IMR-90 (cell line): ENCODE results near the gene MARCHF3. TPM values are rescaled to one million over a fixed set of nuclear protein-coding genes. Genes with fewer than 3 reads are reported as not detected.

Experiments used
- ATAC-seq: fragments of 200-7000 bp; cut with Tn5 transposase; 2 replicates; pipeline ENCODE4 v1.9.1; 2020; ENCODE audit warnings: low read depth, mild to moderate bottlenecking, moderate library complexity
- BruUV-seq: library from RNA; stranded (reverse); fragments of 400-500 nt; replicated peaks from 2 replicates; lab custom pipeline; 2021; lab: Mats Ljungman, UMichigan
- CTCF ChIA-PET: fragments of 300-600 bp; formaldehyde crosslinking; extraction: SDS; loops from one replicate; lab custom pipeline; 2021; ENCODE audit warnings: antibody characterized with exemption; lab: Yijun Ruan, JAX
- POLR2A ChIA-PET: fragments of 300-600 bp; sonication (Branson Sonifier 250); formaldehyde crosslinking; loops from one replicate; lab custom pipeline; 2022; ENCODE audit warnings: antibody characterized with exemption; ENCODE audit not compliant: unreplicated experiment; lab: Charles Lee
- DNase-seq: peaks from one replicate; pipeline ENCODE4 v3.0.0; 2013
- H2AFZ ChIP-seq: replicated peaks from 2 replicates; pipeline ENCODE3; 2013; ENCODE audit warnings: low read length, mild to moderate bottlenecking; ENCODE audit not compliant: poor library complexity
- H2AK5ac ChIP-seq: 2 replicates; pipeline ENCODE4 v1.6.1; 2013; ENCODE audit warnings: low read depth, low read length, inconsistent platforms
- H2AK9ac ChIP-seq: replicated peaks from 2 replicates; pipeline ENCODE3; 2013; ENCODE audit warnings: mild to moderate bottlenecking, low read depth, low read length, moderate library complexity; ENCODE audit not compliant: poor library complexity
- H2BK120ac ChIP-seq: 2 replicates; pipeline ENCODE4 v1.6.1; 2013; ENCODE audit warnings: low read depth, low read length, inconsistent platforms
- H2BK15ac ChIP-seq: 3 replicates; pipeline ENCODE4 v1.6.1; 2013; ENCODE audit warnings: low read depth, low read length, inconsistent platforms
- H2BK20ac ChIP-seq: 2 replicates; pipeline ENCODE4 v1.6.1; 2013; ENCODE audit warnings: low read depth, mild to moderate bottlenecking, inconsistent platforms, low read length, moderate library complexity
- H2BK5ac ChIP-seq: 2 replicates; pipeline ENCODE4 v1.6.1; 2013; ENCODE audit warnings: mild to moderate bottlenecking, low read depth, low read length, inconsistent platforms; ENCODE audit not compliant: poor library complexity, severe bottlenecking
- H3K14ac ChIP-seq: replicated peaks from 2 replicates; pipeline ENCODE4 v1.6.1; 2013; ENCODE audit warnings: low read depth, low read length, inconsistent platforms
- H3K18ac ChIP-seq: 2 replicates; pipeline ENCODE4 v1.6.1; 2013; ENCODE audit warnings: low read depth, low read length, control low read depth
- H3K23ac ChIP-seq: 2 replicates; pipeline ENCODE4 v1.6.1; 2013; ENCODE audit warnings: low read depth, low read length, inconsistent platforms
- H3K27ac ChIP-seq: 2 replicates; pipeline ENCODE4 v1.5.1; 2013; ENCODE audit warnings: mild to moderate bottlenecking, control low read depth, low read length; ENCODE audit not compliant: insufficient read depth
- H3K27me3 ChIP-seq: 2 replicates; pipeline ENCODE4 v1.6.1; 2013; ENCODE audit warnings: low read length; ENCODE audit not compliant: control insufficient read depth, insufficient read depth
- H3K36me3 ChIP-seq: 2 replicates; pipeline ENCODE4 v1.6.1; 2013; ENCODE audit warnings: low read length, mixed read lengths; ENCODE audit not compliant: control insufficient read depth, insufficient read depth
- H3K4ac ChIP-seq: 2 replicates; pipeline ENCODE4 v1.6.1; 2013; ENCODE audit warnings: low read depth, low read length, inconsistent platforms
- H3K4me1 ChIP-seq: 2 replicates; pipeline ENCODE4 v1.6.1; 2013; ENCODE audit warnings: low read length, mixed read lengths; ENCODE audit not compliant: control insufficient read depth, insufficient read depth
- H3K4me2 ChIP-seq: 2 replicates; pipeline ENCODE4 v1.6.1; 2013; ENCODE audit warnings: low read depth, mild to moderate bottlenecking, control low read depth, low read length, moderate library complexity
- H3K4me3 ChIP-seq: 2 replicates; pipeline ENCODE4 v1.5.1; 2013; ENCODE audit warnings: low read depth, mild to moderate bottlenecking, control low read depth, low read length, moderate library complexity; ENCODE audit not compliant: insufficient read depth
- H3K56ac ChIP-seq: 2 replicates; pipeline ENCODE4 v1.6.1; 2013; ENCODE audit warnings: low read length, inconsistent platforms; ENCODE audit not compliant: insufficient read depth; ENCODE audit errors: extremely low read depth
- H3K79me1 ChIP-seq, 2 experiments: 2 replicates each; pipeline ENCODE4 v1.6.1; 2013; ENCODE audit warnings: low read length in 2 of 2, inconsistent platforms in 1 of 2, low read depth in 1 of 2
- H3K9ac ChIP-seq: 2 replicates; pipeline ENCODE4 v1.6.1; 2013; ENCODE audit warnings: low read depth, low read length, control low read depth
- H3K9me1 ChIP-seq: 2 replicates; pipeline ENCODE4 v1.6.1; 2013; ENCODE audit warnings: low read length, inconsistent platforms; ENCODE audit not compliant: insufficient read depth
- H3K9me3 ChIP-seq: 2 replicates; pipeline ENCODE4 v1.6.1; 2013; ENCODE audit warnings: low read length; ENCODE audit not compliant: control insufficient read depth, insufficient read depth
- H4K20me1 ChIP-seq: 2 replicates; pipeline ENCODE4 v1.6.1; 2013; ENCODE audit warnings: low read length, inconsistent platforms; ENCODE audit not compliant: insufficient read depth
- H4K5ac ChIP-seq: 2 replicates; pipeline ENCODE4 v1.6.1; 2013; ENCODE audit warnings: mild to moderate bottlenecking, low read depth, low read length, control low read depth
- H4K8ac ChIP-seq, 2 experiments: 2 replicates each; pipeline ENCODE4 v1.6.1; 2013; ENCODE audit warnings: low read depth in 2 of 2, low read length in 2 of 2, control low read depth in 1 of 2, inconsistent platforms in 1 of 2
- H4K91ac ChIP-seq: 2 replicates; pipeline ENCODE4 v1.6.1; 2013; ENCODE audit warnings: low read depth, low read length, inconsistent platforms; ENCODE audit not compliant: insufficient read depth
- CEBPB ChIP-seq: IDR thresholded peaks from 2 replicates; pipeline ENCODE4 v1.6.1; 2012; ENCODE audit warnings: low read depth, low read length, improper control_type of control experiment
- CTCF ChIP-seq: conservative IDR thresholded peaks from 2 replicates; pipeline ENCODE4 v1.5.1; 2012; ENCODE audit warnings: mild to moderate bottlenecking, low read depth, low read length, improper control_type of control experiment
- WGBS, 2 experiments: methylation state at CpG; one replicate each; pipeline versions ENCODE4 v1.1.5 to v1.1.7; 2013; ENCODE audit warnings: missing lambda C conversion rate in 2 of 2; ENCODE audit not compliant: insufficient read length in 1 of 2; ENCODE audit errors: extremely low coverage in 2 of 2; 5-methylcytosine and 5-hydroxymethylcytosine counted together
- dilution Hi-C: fragments of 300-500 bp; cut with HindIII; formaldehyde crosslinking; loops from one replicate; pipeline ENCODE4 v1.14.3; 2018; ENCODE audit warnings: low sequenced_read_pairs; ENCODE audit not compliant: unreplicated experiment
- in situ Hi-C: fragments of 300-500 bp; cut with MboI; formaldehyde crosslinking; loops from 3 replicates; pipeline ENCODE4 v1.14.3; 2019; ENCODE audit warnings: low sequenced_read_pairs, inconsistent platforms, mixed read lengths
- intact Hi-C: fragments of 100-400 bp; cut with micrococcal nuclease; formaldehyde crosslinking; loops from 2 replicates; pipeline ENCODE4 v1.10.0; 2022
- polyA plus RNA-seq, 3 experiments: library from polyadenylated mRNA; depleted of rRNA; stranded (reverse); fragments of >200 nt; gene quantifications; 2 replicates each; pipeline ENCODE4 v1.2.3, GENCODE V29; 2012; ENCODE audit warnings: low replicate concordance in 1 of 3
- total RNA-seq: library from RNA; depleted of rRNA; stranded (reverse); fragments of >200 nt; gene quantifications from 2 replicates; pipeline ENCODE4 v1.2.3, GENCODE V29; 2012

Gene MARCHF3
- total and polyA plus RNA-seq, 2 of the 4 experiments (the other 2 are of a cell fraction), result 11.2 to 18.8 TPM

GRCh38 chr5:126967808-126968466 lies 62.4 kb downstream of the MARCHF3 start:
- CTCF ChIA-PET, result no interaction called here
- no peak for ATAC-seq
- BruUV-seq, result no TSS peak

More at GRCh38 chr5:126967808-126968466, 62.4 kb downstream of the MARCHF3 start:
- Histone ChIP-seq H3K9me3 (no peaks in the 10 kb centered on the region), H2AK9ac (no peak overlapping the region), H4K20me1 (no peaks in the 10 kb centered on the region; the same call in 1 of the 2 replicates), H2AK5ac (no peak overlapping the region), H4K5ac (no peak overlapping the region; the same call in 1 of the 2 replicates), H3K4ac (no peak overlapping the region), H3K9ac (no peak overlapping the region), H3K27me3 (no peaks in the 10 kb centered on the region), H4K91ac (no peak overlapping the region), H2BK20ac (no peak overlapping the region), H3K4me2 (no peak overlapping the region), H3K79me1 (peaks cover 15 to 23% of the 10 kb centered on the region in 2 experiments), H3K14ac (no peak overlapping the region), H3K36me3 (no peaks in the 10 kb centered on the region), H3K56ac (no peak overlapping the region), H2BK5ac (no peak overlapping the region), H3K9me1 (peaks cover 10% of the 10 kb centered on the region; the same call in 1 of the 2 replicates), H2AFZ (no peak overlapping the region), H4K8ac (no peak overlapping the region), H3K27ac (no peak overlapping the region), H2BK120ac (no peak overlapping the region), H3K18ac (no peak overlapping the region), H2BK15ac (no peak overlapping the region), H3K23ac (no peak overlapping the region), H3K4me3 (no peak overlapping the region), H3K4me1 (peaks cover 17% of the 10 kb centered on the region)
- TF ChIP-seq CTCF (no peak), CEBPB (peak; percentile 35; the same call in 1 of the 2 replicates)
- POLR2A ChIA-PET, result no interaction called here
- WGBS, 2 experiments, result no CpG with 5 or more reads among the region's 2 CpGs
- intact Hi-C loops, result loop anchor here (5.0 kb wide), 1 partner anchor 34 kb away; no protein-coding TSS in a partner anchor
- in situ Hi-C loops, result no loop called here
- dilution Hi-C loops, result no loop called here
- no peak for DNase-seq
